Calu3 (cell line): ENCODE data around the gene CCDC27. TPM values are rescaled to one million over a fixed set of nuclear protein-coding genes. Genes with fewer than 3 reads are reported as not detected.

Source experiments
- Bru-seq: library from RNA; stranded (reverse); fragments of 400-500 nt; gene quantifications from one replicate; lab custom pipeline; 2021; lab: Mats Ljungman, UMichigan
- BruChase-seq, 2 experiments: library from RNA; stranded (reverse); fragments of 400-500 nt; gene quantifications; one replicate each; lab custom pipeline; 2021; lab: Mats Ljungman, UMichigan
- BruUV-seq: library from RNA; stranded (reverse); fragments of 400-500 nt; replicated peaks from 2 replicates; lab custom pipeline; 2021; lab: Mats Ljungman, UMichigan
- CTCF ChIA-PET: fragments of 300-600 bp; sonication (Branson Sonifier 250); formaldehyde crosslinking; loops from one replicate; lab custom pipeline; 2022; ENCODE audit warnings: antibody characterized with exemption; lab: Charles Lee
- DNase-seq: peaks from one replicate; pipeline ENCODE4 v3.0.0; 2022
- H3K27ac Mint-ChIP-seq: one replicate; pipeline ENCODE4 v1.8.0; 2022; ENCODE audit warnings: mixed read lengths; ENCODE audit not compliant: unreplicated experiment
- H3K27me3 Mint-ChIP-seq: one replicate; pipeline ENCODE4 v1.8.0; 2022; ENCODE audit warnings: mixed read lengths; ENCODE audit not compliant: unreplicated experiment
- H3K36me3 Mint-ChIP-seq: one replicate; pipeline ENCODE4 v1.8.0; 2022; ENCODE audit warnings: mild to moderate bottlenecking, moderate library complexity, mixed read lengths; ENCODE audit not compliant: insufficient read depth, unreplicated experiment
- H3K4me1 Mint-ChIP-seq: one replicate; pipeline ENCODE4 v1.8.0; 2022; ENCODE audit warnings: mild to moderate bottlenecking, low read depth, mixed read lengths; ENCODE audit not compliant: unreplicated experiment
- H3K4me3 Mint-ChIP-seq: one replicate; pipeline ENCODE4 v1.8.0; 2022; ENCODE audit warnings: mild to moderate bottlenecking, low read depth, moderate library complexity, mixed read lengths; ENCODE audit not compliant: unreplicated experiment
- H3K9me3 Mint-ChIP-seq: one replicate; pipeline ENCODE4 v1.8.0; 2022; ENCODE audit warnings: low read depth, mixed read lengths; ENCODE audit not compliant: unreplicated experiment
- CTCF ChIP-seq: fragments of 200-600 bp; IDR thresholded peaks from one replicate; pipeline ENCODE4 v1.8.0; 2022; ENCODE audit warnings: antibody characterized with exemption; ENCODE audit not compliant: unreplicated experiment
- intact Hi-C: fragments of 100-400 bp; cut with micrococcal nuclease; formaldehyde crosslinking; loops from one replicate; pipeline ENCODE4 v1.10.0; 2022; ENCODE audit not compliant: unreplicated experiment
- long read RNA-seq: library from polyadenylated mRNA; stranded (forward); transcript quantifications from one replicate; pipeline ENCODE4 v2.0.0, GENCODE V29; 2022
- total RNA-seq: library from RNA; stranded (reverse); gene quantifications from 2 replicates; pipeline ENCODE4 v1.2.3, GENCODE V29; 2022

The CCDC27 gene
- total RNA-seq (not detected in 2 replicates), Bru-seq, nascent RNA (not detected), BruChase-seq, experiment 1, labeled RNA remaining after a 6-hour chase (not detected), BruChase-seq, experiment 2, labeled RNA remaining after a 2-hour chase (not detected)
- long read RNA-seq = 0 reads

DNA sequence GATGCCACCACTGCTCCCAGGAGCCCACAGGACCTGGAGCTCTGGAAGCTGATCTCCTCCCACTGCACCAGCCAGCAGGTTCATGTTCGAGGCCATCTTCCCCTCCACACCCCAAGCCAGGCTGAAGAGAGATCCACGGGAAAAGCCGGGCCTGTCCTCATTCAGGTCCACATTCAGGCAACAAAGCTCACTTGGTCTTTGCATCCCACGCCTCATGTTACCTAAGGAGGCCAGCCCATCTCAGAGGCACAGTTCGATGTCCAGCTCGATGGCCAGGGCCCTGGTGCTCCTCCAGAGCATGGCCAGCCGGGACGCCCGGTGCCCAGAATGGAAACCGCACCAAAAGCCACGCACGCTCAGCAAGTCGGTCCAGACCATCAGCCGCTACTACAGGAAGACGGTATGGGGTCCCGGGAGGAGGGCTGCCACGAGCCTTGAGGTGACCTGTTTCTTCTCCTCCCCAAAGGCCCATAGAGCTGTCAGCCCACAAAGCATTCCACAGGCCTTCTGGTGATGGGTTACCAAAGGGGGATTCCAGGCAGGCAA is at the start of gene CCDC27:
Gene CCDC27, plus strand, starts transcription at position 51 of the 546 bp plus-strand sequence. Its CDS starts 32 bp downstream, at position 83.
- Mint-ChIP-seq H3K9me3 (no peaks in the 10 kb centered on the region), H3K4me3 (no peak within 1 kb of the TSS), H3K4me1 (no peaks in the 10 kb centered on the region), H3K27me3 (peaks cover 35% of the 10 kb centered on the region), H3K36me3 (no peaks in the 10 kb centered on the region), H3K27ac (no peak within 1 kb of the TSS)
- DNase-seq = no peak
- intact Hi-C loops = no loop called here
- BruUV-seq = no TSS peak
- TF ChIP-seq CTCF = no peak
- CTCF ChIA-PET = no interaction called here

DNA sequence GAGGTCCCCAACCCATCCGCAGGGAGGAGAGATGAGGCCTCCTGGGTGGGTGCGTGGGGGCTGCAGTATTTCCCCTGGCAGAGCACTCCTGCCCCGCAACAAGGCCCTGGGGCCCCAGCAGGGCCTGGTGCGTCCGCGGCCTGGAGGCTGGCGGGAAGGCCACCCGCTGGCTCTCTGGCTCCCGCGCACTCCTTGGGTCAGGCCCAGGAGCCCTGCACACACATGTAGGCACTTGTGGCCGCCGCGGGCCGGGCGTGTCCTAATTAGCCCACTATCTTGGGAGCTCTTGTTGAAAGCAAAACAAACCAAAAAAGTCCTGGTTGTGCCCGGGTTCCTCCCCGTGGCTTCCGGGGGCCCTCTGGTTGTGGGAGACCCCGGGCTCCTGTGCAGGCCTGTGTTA is 49.7 kb upstream of the CCDC27 start:
- no peak for DNase-seq
- H3K27me3 Mint-ChIP-seq = peaks cover 25% of the 10 kb centered on the region
- intact Hi-C loops = no loop called here
- H3K4me3 Mint-ChIP-seq = no peak overlapping the region
- H3K4me1 Mint-ChIP-seq = no peaks in the 10 kb centered on the region
- BruUV-seq = no TSS peak
- H3K36me3 Mint-ChIP-seq = no peaks in the 10 kb centered on the region
- no peaks in the 10 kb centered on the region for H3K9me3 Mint-ChIP-seq
- H3K27ac Mint-ChIP-seq = no peak overlapping the region
- CTCF ChIA-PET = no interaction called here
- no peak for TF ChIP-seq CTCF

DNA sequence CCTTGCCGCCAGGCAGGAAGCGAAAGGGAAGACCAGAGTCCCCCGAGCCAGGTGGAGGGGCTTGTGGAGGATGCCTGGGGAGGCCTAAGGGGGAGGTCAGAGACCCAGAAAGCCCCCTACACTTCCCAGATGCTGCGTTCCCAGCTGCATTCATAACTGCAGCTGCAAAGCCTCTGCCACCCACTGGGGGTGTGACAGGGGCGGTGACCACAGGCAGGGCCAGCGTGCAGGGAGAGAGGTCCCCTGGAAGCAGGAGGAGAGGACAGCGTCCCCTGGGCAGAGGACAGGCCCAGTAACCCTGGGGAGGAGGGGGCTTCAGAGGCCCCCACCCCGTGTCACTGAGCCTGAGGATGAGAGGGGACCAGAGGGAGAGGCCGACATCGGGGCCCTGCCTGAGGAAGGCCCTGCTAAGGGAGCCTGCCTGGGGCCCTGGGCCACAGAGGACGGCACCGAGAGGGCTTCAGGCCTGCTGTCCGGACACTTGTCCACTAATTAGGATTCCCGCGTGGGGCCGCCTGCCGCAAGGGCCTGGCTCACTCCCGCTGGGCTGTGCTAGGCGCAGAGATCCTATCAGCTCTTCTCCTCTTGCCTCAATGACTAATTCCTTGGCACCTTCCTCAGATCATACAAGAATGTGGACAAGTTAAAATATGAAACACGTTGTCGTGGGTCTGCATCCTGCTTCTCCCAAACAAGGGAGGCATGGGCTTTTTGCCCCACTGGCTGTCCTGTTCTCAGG is 49.1 kb upstream of the CCDC27 start:
- Mint-ChIP-seq H3K27me3 (peaks cover 18% of the 10 kb centered on the region), H3K27ac (no peak overlapping the region), H3K36me3 (no peaks in the 10 kb centered on the region), H3K9me3 (no peaks in the 10 kb centered on the region), H3K4me3 (no peak overlapping the region), H3K4me1 (no peaks in the 10 kb centered on the region)
- TF ChIP-seq CTCF = no peak
- intact Hi-C loops = no loop called here
- CTCF ChIA-PET = no interaction called here
- no TSS peak for BruUV-seq
- DNase-seq = no peak

DNA sequence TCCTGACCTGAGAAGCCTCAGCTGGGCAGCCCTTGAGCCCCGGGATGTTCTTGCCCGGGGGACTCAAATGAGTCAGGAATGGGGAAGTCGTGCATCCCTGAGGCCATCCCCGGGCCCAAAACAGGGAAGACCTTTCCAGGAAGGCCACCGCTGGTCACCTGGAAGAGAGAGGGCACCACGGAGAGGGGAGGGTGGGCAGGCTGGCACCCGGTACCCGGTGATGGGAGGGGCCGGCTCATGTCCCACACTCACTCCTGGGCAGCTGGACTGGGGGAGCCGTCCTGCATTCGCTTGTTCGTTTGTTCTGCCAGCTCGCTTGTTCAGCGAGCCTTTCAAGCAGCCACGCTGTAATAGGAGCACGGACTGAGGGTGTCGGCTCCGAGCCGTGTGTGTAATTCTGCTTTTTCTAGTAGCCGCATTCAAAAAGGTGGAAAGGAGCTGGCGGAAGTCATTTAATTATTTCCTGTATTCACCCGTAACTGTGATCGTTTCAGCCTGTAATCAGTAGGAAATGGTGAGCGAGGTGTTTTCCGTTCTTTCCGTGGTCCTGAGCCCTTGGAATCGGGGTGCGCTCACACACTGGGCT is 48.4 kb upstream of the CCDC27 start:
- CTCF ChIA-PET = no interaction called here

More for the DNA sequence above, 48.4 kb upstream of the CCDC27 start:
- Mint-ChIP-seq H3K9me3 (no peaks in the 10 kb centered on the region), H3K36me3 (no peaks in the 10 kb centered on the region), H3K27ac (no peak overlapping the region), H3K4me1 (no peaks in the 10 kb centered on the region), H3K27me3 (peaks cover 11% of the 10 kb centered on the region), H3K4me3 (no peak overlapping the region)
- no peak for TF ChIP-seq CTCF
- intact Hi-C loops = no loop called here
- BruUV-seq = no TSS peak
- no peak for DNase-seq
